SIG-M5 treated with dmso at 0.1 percent for 504 hours (cell line): ENCODE data around the gene MAP3K19.
A peak's percentile ranks its signal among the peaks of the same experiment; 100 is the strongest.

Source experiments
- DNase-seq: peaks from one replicate; lab custom pipeline; 2025; ENCODE audit not compliant: unreplicated experiment; lab: John Stamatoyannopoulos, UW

The MAP3K19 gene

DNA sequence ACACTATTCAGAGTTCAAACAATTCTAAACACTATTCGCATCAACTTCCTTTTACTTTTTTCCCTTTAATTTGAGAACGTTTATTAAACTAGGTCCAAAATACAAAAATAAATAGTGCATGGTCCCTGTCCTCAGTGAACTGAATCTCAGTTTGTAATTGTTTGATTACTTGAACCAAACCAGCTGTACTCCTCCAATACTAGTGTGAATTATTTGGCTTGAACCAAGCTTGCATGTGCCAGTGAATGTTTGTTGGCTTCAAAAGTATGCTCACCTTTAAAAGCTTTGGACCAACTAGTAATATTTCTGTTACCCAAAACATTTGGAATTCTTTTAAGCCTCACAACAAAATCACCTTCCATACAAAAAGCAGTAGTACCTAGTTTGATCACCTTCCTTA is 113.1 kb downstream of the MAP3K19 start:
- DNase-seq = no peak

DNA sequence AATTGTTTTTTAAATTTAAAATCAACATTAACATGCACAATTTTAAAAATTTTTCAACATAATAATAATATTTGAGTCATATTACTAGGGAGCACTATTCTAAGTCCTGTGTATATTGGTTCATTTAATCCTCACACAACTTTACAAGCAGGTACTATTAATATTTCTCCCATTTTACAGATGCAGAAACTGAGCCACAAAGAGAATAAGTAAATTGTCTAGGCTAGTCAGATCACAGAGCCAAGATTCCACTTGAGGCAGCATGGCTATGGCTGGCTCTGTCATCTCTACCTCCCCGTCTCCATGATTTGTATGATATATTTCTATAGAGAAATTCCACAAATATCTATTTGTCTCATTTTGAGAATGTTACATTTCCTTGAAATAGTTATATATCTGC is 113.5 kb downstream of the MAP3K19 start:
- no peak for DNase-seq

DNA sequence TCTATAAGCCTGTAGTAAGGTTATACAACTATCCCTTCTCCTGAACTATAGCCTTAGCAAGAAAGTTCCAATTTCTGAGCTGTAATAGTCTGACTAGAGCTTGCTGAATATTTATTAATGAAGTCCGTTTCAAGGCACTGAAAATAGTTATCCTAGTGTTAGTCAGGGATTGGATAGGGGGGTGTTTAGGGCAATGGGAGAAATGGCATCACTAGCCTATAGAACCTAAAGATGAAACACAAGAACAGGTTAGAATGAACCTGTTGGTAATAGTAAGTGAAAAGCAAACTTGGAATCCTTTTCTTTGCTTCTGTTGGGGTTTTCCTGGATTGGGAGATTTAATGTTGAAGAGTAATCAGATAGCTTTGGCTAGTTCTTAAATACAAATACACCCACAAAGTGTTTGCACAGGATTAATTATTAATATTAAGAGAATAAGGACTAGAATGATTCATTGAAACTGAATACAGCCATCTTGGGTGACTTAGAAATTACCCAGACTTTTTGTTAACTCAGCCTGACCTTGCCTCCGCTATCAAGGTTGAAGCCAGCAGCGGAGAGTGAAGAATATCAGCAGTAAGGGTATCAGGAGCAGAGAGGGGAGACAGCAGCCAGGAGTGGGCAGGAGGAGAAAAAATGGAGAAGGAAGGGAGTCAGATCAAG is 114.3 kb downstream of the MAP3K19 start:
- no peak for DNase-seq

DNA sequence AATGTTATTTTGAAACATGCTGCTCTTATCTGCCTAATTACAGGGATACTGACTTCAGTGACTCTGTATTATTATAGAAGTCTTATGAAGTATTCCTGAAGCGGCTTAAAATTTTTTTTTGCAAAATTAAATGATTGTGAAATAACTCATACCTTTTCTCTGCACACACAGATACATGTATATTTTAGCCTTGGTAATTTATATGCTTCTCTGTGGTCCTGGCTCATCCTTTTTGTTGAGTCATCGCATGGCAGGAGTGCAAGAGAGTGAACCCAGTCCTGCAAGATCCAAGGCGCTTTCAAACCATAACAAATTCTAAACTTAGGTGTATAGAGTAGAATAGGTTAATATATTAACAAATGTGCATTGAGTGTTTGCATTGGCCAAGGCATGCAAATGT is 120.1 kb downstream of the MAP3K19 start:
- no peak for DNase-seq

DNA sequence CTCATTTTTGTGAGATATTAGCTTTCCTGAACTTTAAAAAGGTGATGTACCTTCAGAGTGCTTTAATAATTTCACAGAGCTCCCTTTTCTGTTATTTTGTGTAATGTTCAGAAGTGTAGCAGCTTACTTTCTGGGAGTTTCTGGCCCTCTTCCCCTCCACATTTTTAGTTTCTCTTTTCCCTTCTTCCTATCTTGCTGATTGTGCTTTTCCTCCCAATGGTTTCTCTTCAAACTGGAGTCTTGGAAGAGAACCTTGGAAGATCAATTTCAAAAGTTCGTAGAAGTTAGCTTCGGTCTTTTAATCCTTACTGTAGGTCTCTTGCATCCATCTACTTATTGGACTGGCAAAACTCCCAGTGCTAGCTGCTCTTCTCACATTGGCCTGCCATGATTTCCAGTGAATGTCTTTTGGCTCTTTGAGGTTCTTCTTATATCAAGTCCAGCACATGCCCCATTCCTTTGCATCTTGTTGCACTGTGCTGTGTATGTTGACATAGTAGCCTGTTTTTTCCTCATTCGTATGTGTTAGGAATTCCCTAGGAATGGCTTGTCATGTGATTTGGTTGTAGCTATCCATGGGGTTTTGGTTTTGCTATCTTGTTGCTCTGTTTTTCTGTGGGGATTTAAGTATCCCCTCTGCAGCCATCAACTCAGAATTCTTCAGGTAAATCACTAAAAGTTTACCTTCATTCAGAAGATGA is 120.9 kb downstream of the MAP3K19 start:
- no peak for DNase-seq

DNA sequence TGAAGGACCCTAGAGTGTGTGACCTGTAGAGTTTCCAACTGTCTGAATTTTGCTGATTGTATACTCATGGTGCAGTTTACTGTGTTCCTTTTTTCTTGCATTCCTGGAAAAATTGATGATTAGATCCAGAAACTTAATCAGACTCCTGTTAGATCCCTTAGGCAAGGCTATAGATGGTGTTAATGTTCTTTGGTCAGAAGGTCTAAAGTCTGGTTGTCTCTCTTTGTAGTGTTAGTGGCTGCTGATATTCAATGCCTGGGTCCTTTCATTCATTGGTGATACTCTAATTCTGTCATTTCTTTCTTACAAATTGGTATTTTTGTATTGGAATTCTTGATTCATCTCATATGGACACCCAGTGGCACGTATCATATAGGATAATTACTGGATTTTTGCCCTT is 122.3 kb downstream of the MAP3K19 start:
- no peak for DNase-seq

DNA sequence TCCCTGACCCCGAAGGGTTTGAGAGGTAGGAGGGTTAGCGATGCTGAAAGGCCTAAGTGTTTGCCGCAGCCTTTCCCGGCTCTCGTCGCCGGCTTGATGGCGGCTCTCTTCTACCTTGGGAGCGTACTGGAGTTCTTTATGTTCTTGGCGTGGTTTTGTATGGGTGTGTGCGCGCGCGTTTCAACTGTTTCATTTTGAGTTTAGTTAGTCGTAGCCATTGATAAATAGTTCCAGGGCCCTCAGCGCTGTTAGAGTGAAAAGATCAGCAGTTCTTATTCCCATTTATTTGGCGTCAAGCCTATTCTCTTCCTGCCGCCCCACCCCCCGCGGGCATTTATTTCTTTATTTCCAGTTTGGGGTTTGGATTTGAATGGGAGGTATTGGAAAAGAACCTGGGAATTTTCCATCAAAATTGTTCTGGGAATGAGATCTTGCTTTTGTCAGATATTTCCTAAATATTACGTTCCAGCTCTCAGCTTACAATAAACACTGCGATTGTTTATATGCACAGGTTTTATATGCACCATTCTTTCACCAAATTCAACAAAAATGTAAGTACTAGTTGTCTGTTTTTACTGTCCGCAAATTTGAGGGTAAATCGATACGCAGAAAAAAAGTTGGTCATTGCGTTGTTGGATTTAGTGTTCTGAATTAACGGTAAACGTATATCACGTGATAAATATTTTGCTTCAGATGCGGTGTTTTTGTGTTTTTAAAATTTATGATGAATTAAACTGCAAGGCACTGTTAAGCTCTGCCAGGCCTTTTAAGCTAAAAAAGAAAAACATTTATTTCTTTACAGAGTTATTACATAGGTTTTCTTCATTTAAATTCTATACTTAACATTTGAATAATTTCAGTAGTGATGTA is 127.7 kb downstream of the MAP3K19 start:
- DNase-seq = peak; percentile 41

DNA sequence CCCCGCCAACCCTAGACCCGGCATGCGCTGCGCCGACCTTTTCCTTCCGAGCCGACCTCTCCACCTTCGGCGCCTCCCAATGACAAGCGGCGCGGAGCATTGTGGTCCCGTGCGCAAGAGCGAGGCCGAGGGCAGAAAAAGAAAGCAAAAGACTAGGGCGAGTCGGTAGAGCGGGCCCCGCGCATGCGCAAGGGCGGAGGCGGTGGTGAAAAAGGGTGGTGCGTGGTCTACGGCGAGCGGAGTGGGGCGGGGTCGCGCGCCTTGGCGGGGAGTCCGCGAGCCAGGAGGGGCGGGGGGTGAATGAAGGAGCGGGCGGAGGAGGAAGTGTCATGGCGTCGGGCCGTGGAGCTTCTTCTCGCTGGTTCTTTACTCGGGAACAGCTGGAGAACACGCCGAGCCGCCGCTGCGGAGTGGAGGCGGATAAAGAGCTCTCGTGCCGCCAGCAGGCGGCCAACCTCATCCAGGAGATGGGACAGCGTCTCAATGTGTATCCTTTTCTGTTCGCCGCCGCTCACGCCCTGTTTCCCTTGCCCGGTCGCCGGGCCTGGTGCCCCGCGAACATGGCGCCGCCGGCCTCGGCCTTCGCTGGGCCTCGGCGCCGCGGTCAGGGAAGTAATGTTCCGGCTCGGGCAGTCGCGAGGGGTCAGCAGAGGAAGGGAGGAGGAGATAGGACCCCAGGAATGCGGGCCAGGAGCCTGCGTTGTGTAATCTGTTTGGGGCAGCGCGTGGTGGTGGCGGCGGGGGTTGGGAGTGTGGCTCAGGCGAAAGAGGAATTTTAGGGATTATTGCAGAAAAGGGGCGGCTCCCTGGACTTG is 128.5 kb downstream of the MAP3K19 start, which contains the start of gene CCNT2:
Gene CCNT2, plus strand, starts transcription at position 297 of the 815 bp plus-strand sequence. Its CDS starts 33 bp downstream, at position 330.
- peak; percentile 100 for DNase-seq

DNA sequence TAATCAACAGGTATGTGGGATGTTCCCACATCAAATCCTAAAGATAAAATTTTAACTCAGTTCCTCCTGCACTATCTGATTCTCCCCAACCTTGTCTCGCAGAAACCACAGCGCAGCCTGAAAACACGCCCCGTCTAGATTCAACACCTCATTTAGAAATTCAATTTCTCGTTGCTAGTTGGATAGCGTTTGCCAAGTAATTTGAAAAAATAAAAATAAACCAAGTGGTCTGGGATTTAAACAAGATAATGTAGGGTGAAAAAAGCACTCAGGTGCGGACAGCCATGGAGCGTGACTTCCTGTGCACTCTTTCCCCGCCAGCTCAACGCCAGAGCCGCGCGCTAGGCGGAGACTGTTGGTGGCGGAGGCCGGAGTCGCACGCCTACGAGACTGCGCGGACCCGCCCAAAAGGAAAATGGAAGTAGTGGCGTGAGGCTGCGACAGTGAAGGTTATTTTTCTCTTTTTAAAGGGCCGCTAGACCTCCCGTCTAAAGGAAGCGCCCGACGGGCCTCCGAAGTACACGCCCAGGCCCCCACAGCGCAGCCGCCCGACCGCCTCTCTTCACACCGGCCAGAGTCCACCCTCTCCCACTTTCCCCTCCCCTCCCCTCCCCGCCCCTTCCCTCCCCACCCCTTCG is 129.2 kb downstream of the MAP3K19 start:
- peak; percentile 100 for DNase-seq

DNA sequence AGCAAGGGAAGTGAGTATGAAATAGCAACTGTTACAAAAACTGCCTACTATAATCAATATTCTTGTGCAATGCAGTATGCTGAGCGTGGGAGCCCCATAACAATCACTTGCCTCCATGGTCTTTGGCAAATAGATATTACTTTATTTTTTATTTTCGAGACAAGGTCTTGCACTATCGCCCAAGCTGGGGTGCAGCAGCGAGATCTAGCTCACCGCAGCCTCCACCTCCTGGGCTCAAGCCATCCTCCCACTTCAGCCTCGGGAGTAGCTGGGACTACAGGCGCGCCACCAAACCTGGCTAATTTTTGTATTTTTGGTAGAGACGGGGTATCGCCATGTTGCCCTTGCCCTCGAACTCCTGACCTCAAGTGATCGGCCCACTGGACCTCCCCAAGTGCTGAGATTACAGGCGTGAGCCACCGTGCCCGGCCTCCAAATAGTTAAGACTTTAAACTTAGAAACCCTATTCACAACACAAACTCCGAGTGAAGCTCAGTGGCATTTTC is 129.8 kb downstream of the MAP3K19 start:
- no peak for DNase-seq
